Thoracic aorta (tissue), 2 donors: ENCODE results near the gene ATP10A. TPM values are rescaled to one million over a fixed set of nuclear protein-coding genes. Genes with fewer than 3 reads are reported as not detected.

Source experiments
- ATAC-seq: fragments of 150-250 bp; one replicate; pipeline ENCODE4 v1.8.0; 2017; ENCODE audit warnings: low read depth; ENCODE audit not compliant: insufficient number of reproducible peaks, low FRiP score
- DNase-seq: peaks from one replicate; pipeline ENCODE4 v3.0.0-alpha.2; 2020; ENCODE audit warnings: low spot score
- H3K27ac ChIP-seq, 2 donors: fragments of 200-600 bp; sonication (generic); 1 replicate in 1 of 2; 2 replicates in 1 of 2; pipeline ENCODE4 v1.5.1; 2016; ENCODE audit warnings: mild to moderate bottlenecking in 2 of 2, moderate library complexity in 2 of 2
- H3K27me3 ChIP-seq: fragments of 200-600 bp; sonication (generic); replicated peaks from 2 replicates; pipeline ENCODE4 v1.6.0; 2016; ENCODE audit warnings: mild to moderate bottlenecking; ENCODE audit not compliant: insufficient read depth
- H3K36me3 ChIP-seq: fragments of 200-600 bp; sonication (generic); one replicate; pipeline ENCODE4 v1.5.1; 2016
- H3K4me1 ChIP-seq, 2 donors: fragments of 200-600 bp; sonication (generic); 1 replicate in 1 of 2; 2 replicates in 1 of 2; pipeline versions ENCODE4 v1.5.1 to v1.6.0; 2016; ENCODE audit warnings: low read depth in 2 of 2, mild to moderate bottlenecking in 1 of 2; ENCODE audit not compliant: control insufficient read depth in 1 of 2
- H3K4me3 ChIP-seq: fragments of 200-600 bp; sonication (generic); 2 replicates; pipeline ENCODE4 v1.5.1; 2016; ENCODE audit warnings: mild to moderate bottlenecking
- H3K9me3 ChIP-seq: fragments of 200-600 bp; sonication (generic); 2 replicates; pipeline ENCODE4 v1.5.1; 2016
- total RNA-seq, 2 donors: library from RNA; depleted of rRNA; stranded (reverse); fragments of >200 nt; gene quantifications; one replicate each; pipeline versions ENCODE4 v1.1.0 to v1.2.3, GENCODE V29; 2016
- TF ChIP-seq, protein P1 (sequence below): fragments of 200-600 bp; sonication (generic); IDR thresholded peaks from one replicate; pipeline ENCODE4 v1.5.1; 2019; ENCODE audit warnings: antibody characterized with exemption

The ATP10A gene
- total RNA-seq, 2 donors from 2014 or later: 59.4 to 89.8 TPM

DNA sequence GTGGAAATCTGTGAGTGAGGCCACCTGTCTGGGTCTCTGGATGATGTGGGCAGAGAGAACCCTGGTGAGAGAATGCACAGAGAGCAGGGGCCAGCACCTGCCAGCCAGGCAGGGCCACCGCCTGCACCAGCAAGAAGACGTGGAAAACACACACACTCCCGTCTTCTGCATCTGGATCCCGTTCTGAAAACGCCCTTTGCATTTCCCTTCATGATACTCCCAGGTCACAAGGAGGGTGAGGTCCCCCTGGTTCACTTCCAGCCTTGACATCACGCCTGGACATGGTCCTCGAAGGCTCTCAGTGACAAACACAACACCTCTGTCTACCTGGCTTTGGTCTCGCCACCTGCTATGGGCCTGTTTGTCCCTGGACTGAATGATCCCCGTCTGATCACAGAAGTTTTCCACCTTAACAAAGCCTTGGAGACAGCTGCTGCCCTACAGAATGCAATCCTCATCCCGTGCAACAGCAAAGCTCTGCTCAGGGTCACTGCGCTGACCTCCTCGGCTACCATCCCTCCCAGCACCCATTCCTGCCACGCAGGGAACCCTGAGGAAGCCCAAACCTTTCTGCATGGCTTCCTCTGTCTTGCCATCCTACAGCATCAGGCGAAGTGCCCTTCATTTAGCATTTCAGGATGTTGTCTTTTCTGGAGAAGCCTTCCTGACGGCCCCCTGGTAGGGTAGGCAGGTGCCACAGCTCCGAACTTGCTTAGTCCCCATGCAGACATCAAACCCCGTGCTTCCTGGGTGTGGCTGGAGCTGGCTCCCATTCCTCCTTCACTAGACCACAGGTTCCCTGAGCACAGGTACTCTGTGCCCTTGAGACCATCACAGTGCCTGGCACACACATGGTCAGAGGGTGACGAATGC lies 122.5 kb downstream of the ATP10A start:
- TF ChIP-seq, protein P1, sequence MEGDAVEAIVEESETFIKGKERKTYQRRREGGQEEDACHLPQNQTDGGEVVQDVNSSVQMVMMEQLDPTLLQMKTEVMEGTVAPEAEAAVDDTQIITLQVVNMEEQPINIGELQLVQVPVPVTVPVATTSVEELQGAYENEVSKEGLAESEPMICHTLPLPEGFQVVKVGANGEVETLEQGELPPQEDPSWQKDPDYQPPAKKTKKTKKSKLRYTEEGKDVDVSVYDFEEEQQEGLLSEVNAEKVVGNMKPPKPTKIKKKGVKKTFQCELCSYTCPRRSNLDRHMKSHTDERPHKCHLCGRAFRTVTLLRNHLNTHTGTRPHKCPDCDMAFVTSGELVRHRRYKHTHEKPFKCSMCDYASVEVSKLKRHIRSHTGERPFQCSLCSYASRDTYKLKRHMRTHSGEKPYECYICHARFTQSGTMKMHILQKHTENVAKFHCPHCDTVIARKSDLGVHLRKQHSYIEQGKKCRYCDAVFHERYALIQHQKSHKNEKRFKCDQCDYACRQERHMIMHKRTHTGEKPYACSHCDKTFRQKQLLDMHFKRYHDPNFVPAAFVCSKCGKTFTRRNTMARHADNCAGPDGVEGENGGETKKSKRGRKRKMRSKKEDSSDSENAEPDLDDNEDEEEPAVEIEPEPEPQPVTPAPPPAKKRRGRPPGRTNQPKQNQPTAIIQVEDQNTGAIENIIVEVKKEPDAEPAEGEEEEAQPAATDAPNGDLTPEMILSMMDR: no peak
- ATAC-seq: no peak
- H3K27me3 ChIP-seq: no peaks in the 10 kb centered on the region
- H3K9me3 ChIP-seq: no peaks in the 10 kb centered on the region
- peaks cover 45 to 91% of the 10 kb centered on the region in 2 donors for H3K4me1 ChIP-seq
- H3K27ac ChIP-seq: peak overlapping the region; percentile 22 to 56
- no peak overlapping the region for H3K4me3 ChIP-seq
- DNase-seq: no peak
- H3K36me3 ChIP-seq: peaks cover 3% of the 10 kb centered on the region

DNA sequence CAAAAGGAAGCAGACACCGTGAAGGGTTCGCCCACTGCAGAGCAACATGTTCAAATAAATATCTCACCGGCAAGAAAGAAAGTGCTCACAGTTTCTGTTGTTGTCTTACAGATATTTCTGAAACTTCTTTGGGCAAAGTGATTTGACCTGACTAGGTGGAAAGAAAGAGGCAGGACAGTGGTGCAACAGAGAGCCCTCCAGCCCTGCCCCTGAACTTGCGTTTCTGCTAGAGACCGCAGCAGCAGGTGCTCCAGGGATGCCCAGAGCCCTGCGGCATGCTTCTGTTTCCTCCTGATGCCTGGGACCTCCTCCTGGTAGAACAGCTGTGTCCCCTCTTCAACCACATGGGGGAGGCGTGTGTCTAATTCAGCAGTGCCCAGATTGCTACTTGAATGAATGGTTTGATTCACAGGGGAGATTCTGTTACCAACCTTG lies 123.4 kb downstream of the ATP10A start:
- Histone ChIP-seq H3K4me3 (no peak overlapping the region), H3K36me3 (peaks cover 11% of the 10 kb centered on the region), H3K27ac (no peak overlapping the region), H3K27me3 (no peaks in the 10 kb centered on the region), H3K9me3 (no peaks in the 10 kb centered on the region), H3K4me1 (peaks cover 48 to 91% of the 10 kb centered on the region in 2 donors)
- ATAC-seq: no peak
- DNase-seq: no peak
- TF ChIP-seq, protein P1: peak; percentile 39

DNA sequence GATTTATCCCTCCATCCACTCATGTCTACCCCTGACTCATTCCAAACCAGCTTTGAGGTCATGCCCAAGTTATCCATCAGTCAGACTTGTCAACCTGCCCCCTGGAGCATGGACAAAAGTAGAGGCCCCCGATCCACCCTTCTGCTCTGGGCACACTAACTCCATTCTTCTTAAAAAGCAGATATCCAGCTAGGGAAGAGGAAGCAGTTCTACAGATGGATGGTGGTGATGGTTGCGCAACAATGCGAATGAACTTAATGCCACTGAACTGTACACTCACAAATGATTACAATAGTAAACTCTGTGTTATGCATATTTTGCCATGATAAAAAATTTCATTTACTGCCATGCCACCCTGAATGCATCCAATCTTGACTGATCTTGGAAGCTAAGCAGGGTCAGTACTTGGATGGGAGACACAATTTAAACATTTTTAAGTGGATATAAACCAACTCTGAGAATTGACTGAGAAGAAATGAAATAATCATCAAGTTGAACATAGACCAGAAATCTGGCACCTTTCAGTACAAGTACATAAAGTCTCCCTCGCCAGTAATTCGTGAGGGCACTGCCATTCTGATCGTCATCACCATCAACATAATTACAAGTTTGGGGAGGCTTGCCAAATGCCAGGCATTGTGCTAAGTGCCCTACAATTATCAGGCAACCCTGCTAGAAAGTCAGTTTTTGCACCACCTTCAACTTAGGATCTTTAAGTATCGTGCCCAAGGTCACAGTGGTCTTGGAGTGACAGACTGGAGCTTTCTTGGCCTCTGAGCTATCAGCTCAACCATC lies 124.8 kb downstream of the ATP10A start:
- H3K27me3 ChIP-seq: no peaks in the 10 kb centered on the region
- DNase-seq: no peak
- H3K27ac ChIP-seq: peak overlapping the region; percentile 79 to 89
- no peaks in the 10 kb centered on the region for H3K9me3 ChIP-seq
- H3K4me1 ChIP-seq: peaks cover 39 to 91% of the 10 kb centered on the region in 2 donors
- TF ChIP-seq, protein P1: no peak
- no peak for ATAC-seq
- no peak overlapping the region for H3K4me3 ChIP-seq
- peaks cover 11% of the 10 kb centered on the region for H3K36me3 ChIP-seq

DNA sequence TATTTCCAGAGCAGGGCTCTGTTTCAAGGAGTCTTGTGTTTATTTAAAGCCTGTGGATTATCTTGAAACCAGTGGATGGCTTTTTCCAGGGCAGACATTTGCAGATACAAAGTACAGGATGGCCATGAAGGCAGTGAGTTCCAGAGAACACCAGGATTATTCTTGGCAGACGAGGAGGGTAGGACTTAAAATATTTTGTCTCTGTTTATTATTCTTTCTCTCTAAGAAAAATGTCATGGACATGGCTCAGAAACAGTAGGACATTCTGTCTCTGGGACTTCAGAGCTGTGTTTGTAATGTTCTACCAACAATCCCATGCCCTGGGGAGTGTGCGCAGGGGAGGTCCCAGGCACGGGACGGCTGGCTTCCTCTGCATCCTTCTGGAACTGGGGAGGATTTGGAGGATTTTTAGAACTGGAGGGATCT lies 125.9 kb downstream of the ATP10A start:
- ATAC-seq (peak; percentile 90), DNase-seq (no peak)
- Histone ChIP-seq H3K27ac (peak overlapping the region; percentile 79 to 89), H3K4me3 (peak overlapping the region; percentile 31), H3K27me3 (no peaks in the 10 kb centered on the region), H3K36me3 (peaks cover 11% of the 10 kb centered on the region), H3K4me1 (peaks cover 31 to 88% of the 10 kb centered on the region in 2 donors), H3K9me3 (no peaks in the 10 kb centered on the region)
- TF ChIP-seq, protein P1: no peak

DNA sequence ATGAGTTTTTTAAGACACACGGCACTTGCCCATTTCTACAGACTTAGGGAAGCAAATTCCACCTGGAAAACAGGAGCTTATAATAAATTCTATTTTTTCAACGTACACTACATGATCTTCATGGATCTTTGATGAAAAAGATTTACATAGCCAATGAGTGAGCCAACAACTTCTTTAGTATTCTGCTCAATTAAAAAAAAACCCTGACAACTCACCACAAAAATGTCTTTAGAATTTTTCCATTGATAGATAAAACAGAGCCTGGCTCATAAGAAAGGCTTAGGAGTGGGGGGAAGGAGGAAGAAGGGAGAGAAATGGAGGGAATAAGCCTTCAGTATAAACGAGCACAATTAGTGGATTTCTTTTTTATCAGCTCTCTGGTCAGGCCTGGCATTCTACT lies 126.7 kb downstream of the ATP10A start:
- TF ChIP-seq, protein P1: no peak
- H3K27me3 ChIP-seq: no peaks in the 10 kb centered on the region
- peak overlapping the region; percentile 74 to 89 for H3K27ac ChIP-seq
- peaks cover 32 to 91% of the 10 kb centered on the region in 2 donors for H3K4me1 ChIP-seq
- no peak overlapping the region for H3K4me3 ChIP-seq
- peaks cover 11% of the 10 kb centered on the region for H3K36me3 ChIP-seq
- H3K9me3 ChIP-seq: no peaks in the 10 kb centered on the region
- ATAC-seq: no peak
- no peak for DNase-seq
